HepG2 (cell line): Measurements from ENCODE around the gene MAP3K3. TPM values are rescaled to one million over a fixed set of nuclear protein-coding genes. Genes with fewer than 3 reads are reported as not detected.

Experiments
- CREM ChIP-seq, 2 experiments: sonication (generic) in 1 of 2; formaldehyde crosslinking in 1 of 2; IDR thresholded peaks; 2 replicates each; pipeline versions ENCODE4 v1.4.0 to v1.6.1; 2016 to 2020; ENCODE audit warnings: antibody characterized with exemption in 1 of 2, mild to moderate bottlenecking in 1 of 2, missing genetic modification reagents in 1 of 2
- DNMT1 ChIP-seq: sonication (generic); formaldehyde crosslinking; IDR thresholded peaks from 2 replicates; pipeline ENCODE4 v1.5.1; 2020; ENCODE audit warnings: mild to moderate bottlenecking, missing genetic modification reagents
- ETV5 ChIP-seq: IDR thresholded peaks from 2 replicates; pipeline ENCODE4 v1.6.1; 2018; ENCODE audit warnings: missing biosample characterization, missing genetic modification reagents, inconsistent platforms, borderline replicate concordance
- GABPB1 ChIP-seq: IDR thresholded peaks from 2 replicates; pipeline ENCODE4 v1.6.1; 2016; ENCODE audit warnings: mild to moderate bottlenecking, missing genetic modification reagents, moderate library complexity, missing compliant biosample characterization
- IKZF4 ChIP-seq: sonication (generic); formaldehyde crosslinking; IDR thresholded peaks from 2 replicates; pipeline ENCODE4 v1.5.1; 2020; ENCODE audit warnings: borderline replicate concordance, mild to moderate bottlenecking, low read depth, missing genetic modification reagents; ENCODE audit errors: not compliant biosample characterization
- KAT8 ChIP-seq: IDR thresholded peaks from 2 replicates; pipeline ENCODE4 v1.6.1; 2016; ENCODE audit warnings: missing genetic modification reagents, missing compliant biosample characterization
- KLF11 ChIP-seq: IDR thresholded peaks from 2 replicates; pipeline ENCODE4 v1.6.1; 2016; ENCODE audit warnings: missing compliant biosample characterization
- MTF1 ChIP-seq: sonication (generic); formaldehyde crosslinking; IDR thresholded peaks from 2 replicates; pipeline ENCODE4 v1.5.0; 2020; ENCODE audit warnings: missing genetic modification reagents
- PAWR ChIP-seq: sonication (generic); formaldehyde crosslinking; IDR thresholded peaks from 2 replicates; pipeline ENCODE4 v1.4.0; 2020; ENCODE audit warnings: missing genetic modification reagents, mild to moderate bottlenecking, borderline replicate concordance
- TP53 ChIP-seq: sonication (generic); formaldehyde crosslinking; conservative IDR thresholded peaks from 2 replicates; pipeline ENCODE4 v1.4.0; 2020; ENCODE audit warnings: missing genetic modification reagents
- ZNF207 ChIP-seq: fragments of 450-650 bp; IDR thresholded peaks from 2 replicates; pipeline ENCODE4 v1.6.1; 2016; ENCODE audit warnings: antibody characterized with exemption, borderline replicate concordance
- ZNF501 ChIP-seq: sonication (generic); formaldehyde crosslinking; IDR thresholded peaks from 2 replicates; pipeline ENCODE4 v1.5.1; 2020; ENCODE audit warnings: mild to moderate bottlenecking, moderate library complexity, missing genetic modification reagents
- ZNF549 ChIP-seq: sonication (generic); formaldehyde crosslinking; IDR thresholded peaks from 2 replicates; pipeline ENCODE4 v1.5.0; 2020; ENCODE audit warnings: missing genetic modification reagents
- ZNF558 ChIP-seq: sonication (generic); formaldehyde crosslinking; IDR thresholded peaks from 2 replicates; pipeline ENCODE4 v1.9.0; 2022; ENCODE audit warnings: mild to moderate bottlenecking, missing genetic modification reagents, borderline replicate concordance
- ZNF563 ChIP-seq: sonication (generic); formaldehyde crosslinking; IDR thresholded peaks from 2 replicates; pipeline ENCODE4 v1.8.0; 2022; ENCODE audit warnings: mild to moderate bottlenecking, moderate library complexity, missing genetic modification reagents
- ZNF619 ChIP-seq: sonication (generic); formaldehyde crosslinking; IDR thresholded peaks from 2 replicates; pipeline ENCODE4 v1.4.0; 2020; ENCODE audit warnings: mild to moderate bottlenecking, missing genetic modification reagents
- ZNF768 ChIP-seq: sonication (generic); formaldehyde crosslinking; IDR thresholded peaks from 2 replicates; pipeline ENCODE4 v1.4.0; 2020; ENCODE audit warnings: missing genetic modification reagents
- polyA plus RNA-seq, 8 experiments: library from polyadenylated mRNA; depleted of rRNA in 3 of 8; stranded (reverse) in 7 of 8; unstranded in 1 of 8; fragments of >200 nt; fragmentation: Illumina TruSeq in 4 of 8; extraction: Trizol in 4 of 8; gene quantifications; 2 replicates each; pipeline versions ENCODE4 v1.2.1 to v1.2.3, GENCODE V29; 2011 to 2016; ENCODE audit warnings: low read depth in 4 of 8, missing spikeins in 1 of 8, mixed read lengths in 1 of 8; ENCODE audit not compliant: insufficient read depth in 1 of 8
- total RNA-seq, 5 experiments: library from RNA; depleted of rRNA; stranded (reverse); fragments of >200 nt; fragmentation: Illumina TruSeq; extraction: Trizol; gene quantifications; 2 replicates each; pipeline ENCODE4 v1.2.3, GENCODE V29; 2016; ENCODE audit warnings: low read depth in 1 of 5
- TF ChIP-seq, protein P1 (sequence below): sonication (generic); formaldehyde crosslinking; IDR thresholded peaks from 2 replicates; pipeline ENCODE4 v1.5.0; 2020; ENCODE audit warnings: mild to moderate bottlenecking, missing genetic modification reagents, borderline replicate concordance
- TF ChIP-seq, protein P2 (sequence below): sonication (generic); formaldehyde crosslinking; conservative IDR thresholded peaks from 2 replicates; pipeline ENCODE4 v1.4.0; 2020; ENCODE audit warnings: missing genetic modification reagents
- TF ChIP-seq, protein P3 (sequence below): sonication (generic); formaldehyde crosslinking; IDR thresholded peaks from 2 replicates; pipeline ENCODE4 v1.4.0; 2020; ENCODE audit warnings: missing genetic modification reagents

MAP3K3 gene
- total and polyA plus RNA-seq, 2 of the 13 experiments (the other 11 are each of a cell fraction or from before 2014, with no cell fraction given): 17.7 to 21.8 TPM

DNA sequence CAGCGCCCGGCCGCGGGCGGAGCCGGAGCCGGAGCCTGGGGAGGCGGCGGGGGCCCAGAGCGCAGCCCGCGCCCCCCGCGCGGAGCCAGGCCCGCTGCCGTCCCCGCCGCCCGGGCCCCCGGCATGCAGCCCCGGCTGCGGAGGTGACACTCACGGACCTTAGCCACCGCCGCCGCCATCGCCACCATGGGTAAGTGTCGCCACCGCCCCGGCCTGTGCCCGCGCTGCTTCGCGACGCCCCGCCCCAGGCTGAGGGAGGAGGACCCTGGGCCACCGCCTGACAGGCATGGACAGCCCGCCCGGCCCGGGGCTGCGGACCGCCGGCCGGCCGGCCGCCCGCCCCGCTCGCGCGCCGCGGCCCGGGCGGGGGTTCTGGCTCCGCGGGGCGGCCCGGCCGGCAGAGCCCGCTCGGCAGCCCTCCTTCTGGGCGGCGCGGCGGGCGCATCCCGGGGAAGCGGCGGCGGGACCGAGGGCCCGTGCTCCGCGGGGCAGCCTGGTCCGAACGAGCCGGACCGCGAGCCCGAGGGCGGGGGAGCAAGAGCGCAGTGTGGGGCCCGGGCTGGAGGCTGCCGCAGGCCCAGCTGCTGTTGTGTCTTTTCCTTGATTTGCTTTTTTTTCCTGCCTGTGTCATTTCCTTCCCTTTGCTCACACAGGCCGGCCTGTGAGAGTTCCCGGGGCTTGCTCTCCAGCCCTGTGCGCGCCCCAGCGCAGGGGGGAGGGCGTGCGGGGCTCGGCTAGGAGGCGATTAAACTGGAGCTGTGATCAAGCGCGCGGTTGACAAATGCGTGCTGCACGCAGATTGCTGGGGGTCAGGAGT lies 565 bp downstream of the MAP3K3 start (continued):
- TF ChIP-seq, protein P1, sequence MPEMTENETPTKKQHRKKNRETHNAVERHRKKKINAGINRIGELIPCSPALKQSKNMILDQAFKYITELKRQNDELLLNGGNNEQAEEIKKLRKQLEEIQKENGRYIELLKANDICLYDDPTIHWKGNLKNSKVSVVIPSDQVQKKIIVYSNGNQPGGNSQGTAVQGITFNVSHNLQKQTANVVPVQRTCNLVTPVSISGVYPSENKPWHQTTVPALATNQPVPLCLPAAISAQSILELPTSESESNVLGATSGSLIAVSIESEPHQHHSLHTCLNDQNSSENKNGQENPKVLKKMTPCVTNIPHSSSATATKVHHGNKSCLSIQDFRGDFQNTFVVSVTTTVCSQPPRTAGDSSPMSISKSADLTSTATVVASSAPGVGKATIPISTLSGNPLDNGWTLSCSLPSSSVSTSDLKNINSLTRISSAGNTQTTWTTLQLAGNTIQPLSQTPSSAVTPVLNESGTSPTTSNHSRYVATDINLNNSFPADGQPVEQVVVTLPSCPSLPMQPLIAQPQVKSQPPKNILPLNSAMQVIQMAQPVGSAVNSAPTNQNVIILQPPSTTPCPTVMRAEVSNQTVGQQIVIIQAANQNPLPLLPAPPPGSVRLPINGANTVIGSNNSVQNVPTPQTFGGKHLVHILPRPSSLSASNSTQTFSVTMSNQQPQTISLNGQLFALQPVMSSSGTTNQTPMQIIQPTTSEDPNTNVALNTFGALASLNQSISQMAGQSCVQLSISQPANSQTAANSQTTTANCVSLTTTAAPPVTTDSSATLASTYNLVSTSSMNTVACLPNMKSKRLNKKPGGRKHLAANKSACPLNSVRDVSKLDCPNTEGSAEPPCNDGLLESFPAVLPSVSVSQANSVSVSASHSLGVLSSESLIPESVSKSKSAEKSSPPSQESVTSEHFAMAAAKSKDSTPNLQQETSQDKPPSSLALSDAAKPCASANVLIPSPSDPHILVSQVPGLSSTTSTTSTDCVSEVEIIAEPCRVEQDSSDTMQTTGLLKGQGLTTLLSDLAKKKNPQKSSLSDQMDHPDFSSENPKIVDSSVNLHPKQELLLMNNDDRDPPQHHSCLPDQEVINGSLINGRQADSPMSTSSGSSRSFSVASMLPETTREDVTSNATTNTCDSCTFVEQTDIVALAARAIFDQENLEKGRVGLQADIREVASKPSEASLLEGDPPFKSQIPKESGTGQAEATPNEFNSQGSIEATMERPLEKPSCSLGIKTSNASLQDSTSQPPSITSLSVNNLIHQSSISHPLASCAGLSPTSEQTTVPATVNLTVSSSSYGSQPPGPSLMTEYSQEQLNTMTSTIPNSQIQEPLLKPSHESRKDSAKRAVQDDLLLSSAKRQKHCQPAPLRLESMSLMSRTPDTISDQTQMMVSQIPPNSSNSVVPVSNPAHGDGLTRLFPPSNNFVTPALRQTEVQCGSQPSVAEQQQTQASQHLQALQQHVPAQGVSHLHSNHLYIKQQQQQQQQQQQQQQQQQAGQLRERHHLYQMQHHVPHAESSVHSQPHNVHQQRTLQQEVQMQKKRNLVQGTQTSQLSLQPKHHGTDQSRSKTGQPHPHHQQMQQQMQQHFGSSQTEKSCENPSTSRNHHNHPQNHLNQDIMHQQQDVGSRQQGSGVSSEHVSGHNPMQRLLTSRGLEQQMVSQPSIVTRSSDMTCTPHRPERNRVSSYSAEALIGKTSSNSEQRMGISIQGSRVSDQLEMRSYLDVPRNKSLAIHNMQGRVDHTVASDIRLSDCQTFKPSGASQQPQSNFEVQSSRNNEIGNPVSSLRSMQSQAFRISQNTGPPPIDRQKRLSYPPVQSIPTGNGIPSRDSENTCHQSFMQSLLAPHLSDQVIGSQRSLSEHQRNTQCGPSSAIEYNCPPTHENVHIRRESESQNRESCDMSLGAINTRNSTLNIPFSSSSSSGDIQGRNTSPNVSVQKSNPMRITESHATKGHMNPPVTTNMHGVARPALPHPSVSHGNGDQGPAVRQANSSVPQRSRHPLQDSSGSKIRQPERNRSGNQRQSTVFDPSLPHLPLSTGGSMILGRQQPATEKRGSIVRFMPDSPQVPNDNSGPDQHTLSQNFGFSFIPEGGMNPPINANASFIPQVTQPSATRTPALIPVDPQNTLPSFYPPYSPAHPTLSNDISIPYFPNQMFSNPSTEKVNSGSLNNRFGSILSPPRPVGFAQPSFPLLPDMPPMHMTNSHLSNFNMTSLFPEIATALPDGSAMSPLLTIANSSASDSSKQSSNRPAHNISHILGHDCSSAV (CRISPR knock-in tag): no peak
- TF ChIP-seq GABPB1 (CRISPR knock-in tag) (peak; percentile 38; the same call in 1 of the 2 replicates), ZNF619 (CRISPR knock-in tag) (no peak), MTF1 (CRISPR knock-in tag) (no peak), KAT8 (no peak), ZNF563 (CRISPR knock-in tag) (no peak), ZNF549 (CRISPR knock-in tag) (no peak), PAWR (CRISPR knock-in tag) (no peak), ZNF207 (no peak), ZNF558 (CRISPR knock-in tag) (no peak), ETV5 (CRISPR knock-in tag) (no peak), IKZF4 (CRISPR knock-in tag) (no peak), DNMT1 (no peak; the same call in 1 of the 2 replicates), TP53 (CRISPR knock-in tag) (no peak), ZNF768 (CRISPR knock-in tag) (no peak), KLF11 (CRISPR knock-in tag) (no peak), CREM (IDR thresholded peaks at IDR 0.05) (no peak), CREM (CRISPR knock-in tag; IDR thresholded peaks at IDR 0.05) (no peak), ZNF501 (CRISPR knock-in tag) (peak; percentile 37; the same call in 1 of the 2 replicates)
- TF ChIP-seq, protein P2, sequence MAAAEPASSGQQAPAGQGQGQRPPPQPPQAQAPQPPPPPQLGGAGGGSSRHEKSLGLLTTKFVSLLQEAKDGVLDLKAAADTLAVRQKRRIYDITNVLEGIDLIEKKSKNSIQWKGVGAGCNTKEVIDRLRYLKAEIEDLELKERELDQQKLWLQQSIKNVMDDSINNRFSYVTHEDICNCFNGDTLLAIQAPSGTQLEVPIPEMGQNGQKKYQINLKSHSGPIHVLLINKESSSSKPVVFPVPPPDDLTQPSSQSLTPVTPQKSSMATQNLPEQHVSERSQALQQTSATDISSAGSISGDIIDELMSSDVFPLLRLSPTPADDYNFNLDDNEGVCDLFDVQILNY (CRISPR knock-in tag): no peak
- TF ChIP-seq, protein P3, sequence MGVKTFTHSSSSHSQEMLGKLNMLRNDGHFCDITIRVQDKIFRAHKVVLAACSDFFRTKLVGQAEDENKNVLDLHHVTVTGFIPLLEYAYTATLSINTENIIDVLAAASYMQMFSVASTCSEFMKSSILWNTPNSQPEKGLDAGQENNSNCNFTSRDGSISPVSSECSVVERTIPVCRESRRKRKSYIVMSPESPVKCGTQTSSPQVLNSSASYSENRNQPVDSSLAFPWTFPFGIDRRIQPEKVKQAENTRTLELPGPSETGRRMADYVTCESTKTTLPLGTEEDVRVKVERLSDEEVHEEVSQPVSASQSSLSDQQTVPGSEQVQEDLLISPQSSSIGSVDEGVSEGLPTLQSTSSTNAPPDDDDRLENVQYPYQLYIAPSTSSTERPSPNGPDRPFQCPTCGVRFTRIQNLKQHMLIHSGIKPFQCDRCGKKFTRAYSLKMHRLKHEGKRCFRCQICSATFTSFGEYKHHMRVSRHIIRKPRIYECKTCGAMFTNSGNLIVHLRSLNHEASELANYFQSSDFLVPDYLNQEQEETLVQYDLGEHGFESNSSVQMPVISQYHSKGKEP (CRISPR knock-in tag): no peak
